ENCODE measurements around the gene MATCAP1. TPM values are rescaled to one million over a fixed set of nuclear protein-coding genes. Genes with fewer than 3 reads are reported as not detected.
A peak's percentile ranks its signal among the peaks of the same experiment; 100 is the strongest.

The MATCAP1 gene
- total RNA-seq, 3 donors from 2014 or later = 24.8 to 35.1 (median 29.2) TPM

DNA sequence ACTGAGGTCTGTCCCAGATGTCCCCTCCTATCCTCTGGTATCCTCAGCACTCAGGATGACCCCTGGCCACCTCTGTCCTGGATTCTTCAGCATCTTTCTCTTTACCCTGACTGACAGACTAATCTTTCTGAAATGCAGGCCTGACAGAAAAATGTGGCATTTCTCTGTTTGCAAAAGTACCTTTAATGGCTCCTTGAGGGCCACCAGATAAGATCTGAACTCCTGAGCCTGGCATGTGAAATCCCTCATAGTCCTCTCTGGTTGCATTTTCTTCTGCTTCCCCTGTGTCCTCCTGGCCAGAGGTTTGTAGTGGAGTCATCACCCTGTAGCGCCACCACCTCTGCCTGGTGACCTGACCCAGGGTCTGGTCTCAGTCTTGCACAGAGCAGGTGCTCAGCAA is 13.1 kb upstream of the MATCAP1 start:
- ATAC-seq = no peak
- TF ChIP-seq, protein P1, sequence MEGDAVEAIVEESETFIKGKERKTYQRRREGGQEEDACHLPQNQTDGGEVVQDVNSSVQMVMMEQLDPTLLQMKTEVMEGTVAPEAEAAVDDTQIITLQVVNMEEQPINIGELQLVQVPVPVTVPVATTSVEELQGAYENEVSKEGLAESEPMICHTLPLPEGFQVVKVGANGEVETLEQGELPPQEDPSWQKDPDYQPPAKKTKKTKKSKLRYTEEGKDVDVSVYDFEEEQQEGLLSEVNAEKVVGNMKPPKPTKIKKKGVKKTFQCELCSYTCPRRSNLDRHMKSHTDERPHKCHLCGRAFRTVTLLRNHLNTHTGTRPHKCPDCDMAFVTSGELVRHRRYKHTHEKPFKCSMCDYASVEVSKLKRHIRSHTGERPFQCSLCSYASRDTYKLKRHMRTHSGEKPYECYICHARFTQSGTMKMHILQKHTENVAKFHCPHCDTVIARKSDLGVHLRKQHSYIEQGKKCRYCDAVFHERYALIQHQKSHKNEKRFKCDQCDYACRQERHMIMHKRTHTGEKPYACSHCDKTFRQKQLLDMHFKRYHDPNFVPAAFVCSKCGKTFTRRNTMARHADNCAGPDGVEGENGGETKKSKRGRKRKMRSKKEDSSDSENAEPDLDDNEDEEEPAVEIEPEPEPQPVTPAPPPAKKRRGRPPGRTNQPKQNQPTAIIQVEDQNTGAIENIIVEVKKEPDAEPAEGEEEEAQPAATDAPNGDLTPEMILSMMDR (IDR thresholded peaks at IDR 0.05) = no peak
- intact Hi-C loops (cut with DNase I, micrococcal nuclease) = no loop called here

GRCh38 chr16:67195676-67196075 is 11.9 kb upstream of the MATCAP1 start:
- Histone ChIP-seq H3K4me3 (no peak overlapping the region), H3K4me1 (ENCODE audit: low read depth) (peaks cover 45% of the 10 kb centered on the region), H3K9me3 (no peaks in the 10 kb centered on the region), H3K36me3 (ENCODE audit: low read depth) (peaks cover 14% of the 10 kb centered on the region)
- TF ChIP-seq, protein P1 (IDR thresholded peaks at IDR 0.05) = no peak
- DNase-seq (no peak), ATAC-seq (no peak)
- intact Hi-C loops (cut with DNase I, micrococcal nuclease) = no loop called here

More for the DNA sequence above, 13.1 kb upstream of the MATCAP1 start:
- Histone ChIP-seq H3K36me3 (ENCODE audit: low read depth) (peaks cover 14% of the 10 kb centered on the region), H3K4me3 (no peak overlapping the region), H3K9me3 (no peaks in the 10 kb centered on the region), H3K4me1 (ENCODE audit: low read depth) (peaks cover 39% of the 10 kb centered on the region)
- DNase-seq = no peak

DNA sequence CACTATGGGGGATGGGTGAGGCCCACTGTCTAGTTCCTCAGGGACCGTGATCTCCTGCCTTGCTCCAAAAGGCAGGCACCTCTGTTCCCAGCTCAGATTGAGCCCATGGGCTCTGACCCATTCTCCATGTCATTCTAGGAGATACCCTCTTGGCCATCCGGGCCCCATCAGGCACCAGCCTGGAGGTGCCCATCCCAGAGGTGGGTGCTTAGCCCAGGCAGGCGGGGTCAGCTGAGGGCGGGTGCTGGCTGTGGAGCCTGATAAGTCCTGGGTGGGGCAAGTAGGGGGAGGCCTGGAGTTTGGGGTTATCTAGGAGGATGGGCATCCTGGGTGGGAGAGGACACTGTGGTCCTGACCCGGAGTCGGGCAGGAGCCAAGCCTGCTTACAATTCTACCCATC is 10.5 kb upstream of the MATCAP1 start:
- TF ChIP-seq, protein P1 (IDR thresholded peaks at IDR 0.05) = no peak
- Histone ChIP-seq H3K4me3 (no peak overlapping the region), H3K4me1 (ENCODE audit: low read depth) (peaks cover 39% of the 10 kb centered on the region), H3K9me3 (no peaks in the 10 kb centered on the region), H3K36me3 (ENCODE audit: low read depth) (peaks cover 14% of the 10 kb centered on the region)
- no peak for DNase-seq
- ATAC-seq = no peak
- intact Hi-C loops (cut with DNase I, micrococcal nuclease) = no loop called here

DNA sequence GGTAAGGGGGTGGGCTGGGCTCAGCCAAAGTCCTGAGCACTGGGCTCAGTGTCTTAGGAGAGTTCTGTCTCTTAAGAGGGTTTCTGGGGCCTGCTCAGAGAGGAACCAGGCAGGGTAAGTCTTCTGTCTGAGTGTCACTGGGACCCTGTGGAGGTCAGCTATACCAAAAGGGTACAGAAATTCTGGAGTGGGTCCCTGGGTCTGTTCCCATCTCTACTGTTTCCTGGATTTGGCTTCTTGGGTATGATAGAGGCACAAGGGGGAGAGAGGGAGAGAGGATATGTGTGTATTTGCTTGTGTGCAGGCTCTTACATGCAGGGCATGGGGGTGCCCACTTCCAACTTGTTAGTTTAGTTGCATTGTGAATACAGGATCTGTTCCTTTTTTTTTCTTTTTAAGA is 9.8 kb upstream of the MATCAP1 start:
- no peak overlapping the region for H3K4me3 ChIP-seq
- intact Hi-C loops (cut with DNase I, micrococcal nuclease) = no loop called here
- peaks cover 34% of the 10 kb centered on the region for H3K4me1 ChIP-seq (ENCODE audit: low read depth)
- no peak for DNase-seq
- ATAC-seq = no peak
- TF ChIP-seq, protein P1 (IDR thresholded peaks at IDR 0.05) = no peak
- H3K9me3 ChIP-seq = no peaks in the 10 kb centered on the region
- peaks cover 14% of the 10 kb centered on the region for H3K36me3 ChIP-seq (ENCODE audit: low read depth)

GRCh38 chr16:67192781-67193361 is 9.1 kb upstream of the MATCAP1 start:
- H3K36me3 ChIP-seq (ENCODE audit: low read depth) = peaks cover 14% of the 10 kb centered on the region
- peak overlapping the region; percentile 93 for H3K4me3 ChIP-seq
- TF ChIP-seq, protein P1 (IDR thresholded peaks at IDR 0.05) = no peak
- H3K9me3 ChIP-seq = no peaks in the 10 kb centered on the region
- H3K4me1 ChIP-seq (ENCODE audit: low read depth) = peaks cover 27% of the 10 kb centered on the region
- intact Hi-C loops (cut with DNase I, micrococcal nuclease) = no loop called here
- no peak for ATAC-seq
- DNase-seq = no peak
